HEK293 (cell line): ENCODE data around the gene TMIGD1.

Source experiments
- GFI1B ChIP-seq: fragments of 450-650 bp; formaldehyde crosslinking; IDR thresholded peaks from 2 replicates; pipeline ENCODE4 v1.5.1; 2016; ENCODE audit warnings: missing biosample characterization, missing genetic modification characterization
- REPIN1 ChIP-seq: fragments of 450-650 bp; formaldehyde crosslinking; IDR thresholded peaks from 2 replicates; pipeline ENCODE4 v1.5.1; 2017; ENCODE audit warnings: missing biosample characterization, missing genetic modification characterization, low read depth
- SCRT2 ChIP-seq: fragments of 450-650 bp; formaldehyde crosslinking; IDR thresholded peaks from 2 replicates; pipeline ENCODE4 v1.5.1; 2016; ENCODE audit warnings: missing biosample characterization, missing genetic modification characterization
- SETDB1 ChIP-seq: IDR thresholded peaks from one replicate; pipeline ENCODE4 v1.6.1; 2017; ENCODE audit warnings: mild to moderate bottlenecking, low read length, moderate library complexity, mixed read lengths; ENCODE audit not compliant: insufficient read length
- ZBTB21 ChIP-seq: fragments of 450-650 bp; formaldehyde crosslinking; IDR thresholded peaks from 2 replicates; pipeline ENCODE4 v1.5.1; 2017; ENCODE audit warnings: missing biosample characterization, missing genetic modification characterization
- ZNF2 ChIP-seq: fragments of 450-650 bp; formaldehyde crosslinking; IDR thresholded peaks from 2 replicates; pipeline ENCODE4 v1.5.1; 2016; ENCODE audit warnings: missing biosample characterization, missing genetic modification characterization
- ZNF501 ChIP-seq: fragments of 450-650 bp; formaldehyde crosslinking; IDR thresholded peaks from 2 replicates; pipeline ENCODE4 v1.5.1; 2016; ENCODE audit warnings: missing biosample characterization, missing genetic modification characterization
- ZNF670 ChIP-seq: fragments of 450-650 bp; formaldehyde crosslinking; IDR thresholded peaks from 2 replicates; pipeline ENCODE4 v1.5.1; 2016; ENCODE audit warnings: missing biosample characterization, missing genetic modification characterization, low read depth
- ZNF792 ChIP-seq: fragments of 450-650 bp; formaldehyde crosslinking; IDR thresholded peaks from 2 replicates; pipeline ENCODE4 v1.5.1; 2016; ENCODE audit warnings: missing biosample characterization, missing genetic modification characterization
- TF ChIP-seq, protein P1 (sequence below): fragments of 450-650 bp; formaldehyde crosslinking; IDR thresholded peaks from 2 replicates; pipeline ENCODE4 v1.5.1; 2016; ENCODE audit warnings: missing biosample characterization, missing genetic modification characterization

DNA sequence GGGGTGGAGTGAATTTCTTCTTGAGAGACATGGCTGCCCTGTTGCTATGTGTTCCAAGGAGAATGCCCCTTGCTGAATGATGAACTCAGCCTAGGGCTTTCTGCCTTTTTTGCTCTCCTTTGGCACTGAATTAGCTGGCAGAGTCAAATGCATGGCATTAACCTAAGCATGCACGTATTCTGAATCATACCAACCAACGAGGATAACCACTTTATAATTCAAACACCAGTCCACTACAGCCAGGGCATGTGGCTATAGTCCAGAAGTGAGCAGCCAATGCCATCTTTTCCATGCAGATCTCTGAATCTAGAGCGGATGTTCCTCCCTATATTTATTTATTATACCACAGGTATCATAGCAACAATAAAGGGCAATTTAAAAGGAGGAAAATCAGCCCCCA is 15.7 kb downstream of the TMIGD1 start:
- TF ChIP-seq, protein P1, sequence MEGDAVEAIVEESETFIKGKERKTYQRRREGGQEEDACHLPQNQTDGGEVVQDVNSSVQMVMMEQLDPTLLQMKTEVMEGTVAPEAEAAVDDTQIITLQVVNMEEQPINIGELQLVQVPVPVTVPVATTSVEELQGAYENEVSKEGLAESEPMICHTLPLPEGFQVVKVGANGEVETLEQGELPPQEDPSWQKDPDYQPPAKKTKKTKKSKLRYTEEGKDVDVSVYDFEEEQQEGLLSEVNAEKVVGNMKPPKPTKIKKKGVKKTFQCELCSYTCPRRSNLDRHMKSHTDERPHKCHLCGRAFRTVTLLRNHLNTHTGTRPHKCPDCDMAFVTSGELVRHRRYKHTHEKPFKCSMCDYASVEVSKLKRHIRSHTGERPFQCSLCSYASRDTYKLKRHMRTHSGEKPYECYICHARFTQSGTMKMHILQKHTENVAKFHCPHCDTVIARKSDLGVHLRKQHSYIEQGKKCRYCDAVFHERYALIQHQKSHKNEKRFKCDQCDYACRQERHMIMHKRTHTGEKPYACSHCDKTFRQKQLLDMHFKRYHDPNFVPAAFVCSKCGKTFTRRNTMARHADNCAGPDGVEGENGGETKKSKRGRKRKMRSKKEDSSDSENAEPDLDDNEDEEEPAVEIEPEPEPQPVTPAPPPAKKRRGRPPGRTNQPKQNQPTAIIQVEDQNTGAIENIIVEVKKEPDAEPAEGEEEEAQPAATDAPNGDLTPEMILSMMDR (tag by site-specific recombination), result no peak
- no peak for TF ChIP-seq SETDB1
- TF ChIP-seq ZNF501 (tag by site-specific recombination), result no peak
- no peak for TF ChIP-seq ZNF792 (tag by site-specific recombination)
- TF ChIP-seq ZBTB21 (tag by site-specific recombination), result no peak
- no peak for TF ChIP-seq ZNF2 (tag by site-specific recombination)
- TF ChIP-seq GFI1B (tag by site-specific recombination), result no peak
- no peak for TF ChIP-seq REPIN1 (tag by site-specific recombination)
- no peak for TF ChIP-seq SCRT2 (tag by site-specific recombination)
- no peak for TF ChIP-seq ZNF670 (tag by site-specific recombination)
